Lower leg skin (tissue), 3 donors: ENCODE data around the gene RNF25.

Experiments
- POLR2A ChIP-seq, 2 donors: fragments of 450-650 bp; IDR thresholded peaks; one replicate each; pipeline ENCODE4 v1.6.1; 2016 to 2017; ENCODE audit warnings: antibody characterized with exemption in 2 of 2, mild to moderate bottlenecking in 1 of 2, moderate library complexity in 1 of 2
- TF ChIP-seq, protein P1 (sequence below), 3 donors: fragments of 450-650 bp; IDR thresholded peaks; one replicate each; pipeline ENCODE4 v1.5.1; 2016; ENCODE audit warnings: antibody characterized with exemption in 3 of 3, mild to moderate bottlenecking in 3 of 3, moderate library complexity in 2 of 3

DNA sequence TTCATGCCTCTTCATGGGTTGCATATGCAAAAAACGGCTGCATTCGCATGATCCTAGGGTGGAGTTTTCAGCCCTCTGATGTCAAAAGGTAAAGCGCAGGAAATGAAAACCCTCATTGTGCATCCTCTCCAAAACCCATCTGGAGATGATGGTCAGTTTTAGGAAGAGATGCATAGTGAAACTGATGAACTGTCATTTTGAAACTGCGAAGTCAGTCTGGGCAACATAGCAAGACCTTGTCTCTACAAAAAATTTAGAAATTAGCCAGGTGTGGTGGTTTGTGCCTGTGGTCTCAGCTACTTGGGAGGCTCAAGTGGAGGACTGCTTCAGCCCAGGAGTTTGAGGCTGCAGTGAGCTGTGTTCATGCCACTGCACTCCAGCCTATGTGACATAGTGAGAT lies 36.3 kb upstream of the RNF25 start:
- no peak for TF ChIP-seq POLR2A (IDR thresholded peaks at IDR 0.05)
- TF ChIP-seq, protein P1, sequence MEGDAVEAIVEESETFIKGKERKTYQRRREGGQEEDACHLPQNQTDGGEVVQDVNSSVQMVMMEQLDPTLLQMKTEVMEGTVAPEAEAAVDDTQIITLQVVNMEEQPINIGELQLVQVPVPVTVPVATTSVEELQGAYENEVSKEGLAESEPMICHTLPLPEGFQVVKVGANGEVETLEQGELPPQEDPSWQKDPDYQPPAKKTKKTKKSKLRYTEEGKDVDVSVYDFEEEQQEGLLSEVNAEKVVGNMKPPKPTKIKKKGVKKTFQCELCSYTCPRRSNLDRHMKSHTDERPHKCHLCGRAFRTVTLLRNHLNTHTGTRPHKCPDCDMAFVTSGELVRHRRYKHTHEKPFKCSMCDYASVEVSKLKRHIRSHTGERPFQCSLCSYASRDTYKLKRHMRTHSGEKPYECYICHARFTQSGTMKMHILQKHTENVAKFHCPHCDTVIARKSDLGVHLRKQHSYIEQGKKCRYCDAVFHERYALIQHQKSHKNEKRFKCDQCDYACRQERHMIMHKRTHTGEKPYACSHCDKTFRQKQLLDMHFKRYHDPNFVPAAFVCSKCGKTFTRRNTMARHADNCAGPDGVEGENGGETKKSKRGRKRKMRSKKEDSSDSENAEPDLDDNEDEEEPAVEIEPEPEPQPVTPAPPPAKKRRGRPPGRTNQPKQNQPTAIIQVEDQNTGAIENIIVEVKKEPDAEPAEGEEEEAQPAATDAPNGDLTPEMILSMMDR (IDR thresholded peaks at IDR 0.05): no peak
